Mammary epithelial cell (primary cell): ENCODE data around the gene FCRLB.

Experiments
- EZH2 ChIP-seq: IDR thresholded peaks from 2 replicates; pipeline ENCODE4 v1.6.1; 2012; ENCODE audit warnings: low read length, inconsistent platforms, borderline replicate concordance
- TF ChIP-seq, protein P1 (sequence below), 2 donors: IDR thresholded peaks in 1 of 2; conservative IDR thresholded peaks in 1 of 2; 2 replicates each; pipeline ENCODE4 v1.5.1; 2011 to 2012; ENCODE audit warnings: inconsistent platforms in 2 of 2, low read length in 2 of 2, mild to moderate bottlenecking in 2 of 2, control low read depth in 1 of 2, low read depth in 1 of 2; ENCODE audit not compliant: insufficient read depth in 1 of 2; ENCODE audit errors: extremely low read depth in 1 of 2

DNA sequence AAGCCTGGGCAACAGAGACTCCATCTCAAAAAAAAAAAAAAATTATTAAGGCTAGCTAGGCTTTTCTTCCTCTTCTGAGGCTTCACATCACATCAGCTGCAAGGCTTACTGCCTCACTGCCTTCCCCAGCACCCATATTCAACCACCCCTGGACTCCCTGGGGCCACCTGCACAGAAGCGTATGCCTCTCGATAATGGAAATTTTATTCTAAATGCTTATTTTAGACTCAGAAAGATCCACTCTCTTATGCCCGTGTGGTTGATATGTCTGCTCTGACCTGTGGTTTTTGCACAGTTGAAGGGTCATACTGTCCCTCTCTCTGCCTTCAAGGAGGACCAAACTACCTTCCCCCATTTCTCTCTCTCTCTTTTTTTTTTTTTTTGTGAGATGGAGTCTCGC lies 15.8 kb upstream of the FCRLB start:
- TF ChIP-seq EZH2 = no peak
- TF ChIP-seq, protein P1, sequence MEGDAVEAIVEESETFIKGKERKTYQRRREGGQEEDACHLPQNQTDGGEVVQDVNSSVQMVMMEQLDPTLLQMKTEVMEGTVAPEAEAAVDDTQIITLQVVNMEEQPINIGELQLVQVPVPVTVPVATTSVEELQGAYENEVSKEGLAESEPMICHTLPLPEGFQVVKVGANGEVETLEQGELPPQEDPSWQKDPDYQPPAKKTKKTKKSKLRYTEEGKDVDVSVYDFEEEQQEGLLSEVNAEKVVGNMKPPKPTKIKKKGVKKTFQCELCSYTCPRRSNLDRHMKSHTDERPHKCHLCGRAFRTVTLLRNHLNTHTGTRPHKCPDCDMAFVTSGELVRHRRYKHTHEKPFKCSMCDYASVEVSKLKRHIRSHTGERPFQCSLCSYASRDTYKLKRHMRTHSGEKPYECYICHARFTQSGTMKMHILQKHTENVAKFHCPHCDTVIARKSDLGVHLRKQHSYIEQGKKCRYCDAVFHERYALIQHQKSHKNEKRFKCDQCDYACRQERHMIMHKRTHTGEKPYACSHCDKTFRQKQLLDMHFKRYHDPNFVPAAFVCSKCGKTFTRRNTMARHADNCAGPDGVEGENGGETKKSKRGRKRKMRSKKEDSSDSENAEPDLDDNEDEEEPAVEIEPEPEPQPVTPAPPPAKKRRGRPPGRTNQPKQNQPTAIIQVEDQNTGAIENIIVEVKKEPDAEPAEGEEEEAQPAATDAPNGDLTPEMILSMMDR (conservative IDR thresholded peaks at IDR 0.05 in 1 of 2, IDR thresholded peaks at IDR 0.05 in 1 of 2; ENCODE audit: extremely low read depth in 1 of 2, insufficient read depth in 1 of 2, low read depth in 1 of 2, low read length in 2 of 2) = no peak
